PC-9 (cell line): ENCODE data around the gene ACACB.

ENCODE experiments used
- CTCF ChIP-seq: fragments of 200-600 bp; sonication (generic); conservative IDR thresholded peaks from 2 replicates; pipeline ENCODE4 v1.6.1; 2017; ENCODE audit warnings: mixed run types, antibody characterized with exemption, mild to moderate bottlenecking, moderate library complexity
- EZH2 ChIP-seq: fragments of 200-600 bp; sonication (generic); IDR thresholded peaks from 2 replicates; pipeline ENCODE4 v1.8.0; 2017; ENCODE audit warnings: antibody characterized with exemption, low read depth

- TF ChIP-seq CTCF = no peak
- no peak for TF ChIP-seq EZH2
Observed at GRCh38 chr12:109150124-109150640, 33.8 kb downstream of the ACACB start.
